GM12865 (cell line): ENCODE measurements around the gene CRK.

Experiments used
- DNase-seq: peaks from one replicate; pipeline ENCODE4 v3.0.0; 2010; ENCODE audit warnings: low read depth
- H3K4me3 ChIP-seq: 2 replicates; pipeline ENCODE4 v1.5.1; 2011; ENCODE audit warnings: mild to moderate bottlenecking, low read depth, low read length, control low read depth
- CTCF ChIP-seq: IDR thresholded peaks from 2 replicates; pipeline ENCODE4 v1.5.1; 2011; ENCODE audit warnings: low read length, control low read depth, low read depth, inconsistent platforms; ENCODE audit not compliant: insufficient read depth; ENCODE audit errors: missing control alignments

CRK gene

GRCh38 chr17:1467258-1467657, 11.2 kb upstream of the CRK start:
- no peak for TF ChIP-seq CTCF
- no peak overlapping the region for H3K4me3 ChIP-seq
- no peak for DNase-seq

GRCh38 chr17:1464186-1464585, 8.2 kb upstream of the CRK start:
- DNase-seq: no peak
- TF ChIP-seq CTCF: no peak
- no peak overlapping the region for H3K4me3 ChIP-seq

- peak; percentile 32 for DNase-seq
- H3K4me3 ChIP-seq: no peak overlapping the region
- TF ChIP-seq CTCF: no peak
Observed at GRCh38 chr17:1462164-1463112, 6.4 kb upstream of the CRK start.

- TF ChIP-seq CTCF: no peak
- no peak for DNase-seq
- H3K4me3 ChIP-seq: no peak overlapping the region
Observed at GRCh38 chr17:1461198-1461944, 5.3 kb upstream of the CRK start.

- TF ChIP-seq CTCF: no peak
- H3K4me3 ChIP-seq: no peak overlapping the region
- DNase-seq: no peak
Observed at GRCh38 chr17:1460233-1460632, 4.2 kb upstream of the CRK start.

GRCh38 chr17:1455291-1455796, 688 bp downstream of the CRK start:
- TF ChIP-seq CTCF: peak; percentile 62
- DNase-seq: peak; percentile 70
- H3K4me3 ChIP-seq: peak overlapping the region; percentile 64
